Mammary epithelial cell (primary cell): ENCODE data around the gene ARX.

Source experiments
- EZH2 ChIP-seq: IDR thresholded peaks from 2 replicates; pipeline ENCODE4 v1.6.1; 2012; ENCODE audit warnings: low read length, inconsistent platforms, borderline replicate concordance
- TF ChIP-seq, protein P1 (sequence below), 2 donors: IDR thresholded peaks in 1 of 2; conservative IDR thresholded peaks in 1 of 2; 2 replicates each; pipeline ENCODE4 v1.5.1; 2011 to 2012; ENCODE audit warnings: inconsistent platforms in 2 of 2, low read length in 2 of 2, mild to moderate bottlenecking in 2 of 2, control low read depth in 1 of 2, low read depth in 1 of 2; ENCODE audit not compliant: insufficient read depth in 1 of 2; ENCODE audit errors: extremely low read depth in 1 of 2

- TF ChIP-seq, protein P1, sequence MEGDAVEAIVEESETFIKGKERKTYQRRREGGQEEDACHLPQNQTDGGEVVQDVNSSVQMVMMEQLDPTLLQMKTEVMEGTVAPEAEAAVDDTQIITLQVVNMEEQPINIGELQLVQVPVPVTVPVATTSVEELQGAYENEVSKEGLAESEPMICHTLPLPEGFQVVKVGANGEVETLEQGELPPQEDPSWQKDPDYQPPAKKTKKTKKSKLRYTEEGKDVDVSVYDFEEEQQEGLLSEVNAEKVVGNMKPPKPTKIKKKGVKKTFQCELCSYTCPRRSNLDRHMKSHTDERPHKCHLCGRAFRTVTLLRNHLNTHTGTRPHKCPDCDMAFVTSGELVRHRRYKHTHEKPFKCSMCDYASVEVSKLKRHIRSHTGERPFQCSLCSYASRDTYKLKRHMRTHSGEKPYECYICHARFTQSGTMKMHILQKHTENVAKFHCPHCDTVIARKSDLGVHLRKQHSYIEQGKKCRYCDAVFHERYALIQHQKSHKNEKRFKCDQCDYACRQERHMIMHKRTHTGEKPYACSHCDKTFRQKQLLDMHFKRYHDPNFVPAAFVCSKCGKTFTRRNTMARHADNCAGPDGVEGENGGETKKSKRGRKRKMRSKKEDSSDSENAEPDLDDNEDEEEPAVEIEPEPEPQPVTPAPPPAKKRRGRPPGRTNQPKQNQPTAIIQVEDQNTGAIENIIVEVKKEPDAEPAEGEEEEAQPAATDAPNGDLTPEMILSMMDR (conservative IDR thresholded peaks at IDR 0.05 in 1 of 2, IDR thresholded peaks at IDR 0.05 in 1 of 2; ENCODE audit: extremely low read depth in 1 of 2, insufficient read depth in 1 of 2, low read depth in 1 of 2, low read length in 2 of 2): no peak
- peak; percentile 19 for TF ChIP-seq EZH2
Measured at GRCh38 chrX:25010784-25011588, 4.8 kb downstream of the ARX start.
